GM12874 (cell line): ENCODE results near the gene MRFAP1L1.

ENCODE experiments used
- CTCF ChIP-seq: IDR thresholded peaks from 2 replicates; pipeline ENCODE4 v1.5.1; 2011; ENCODE audit warnings: low read depth, mild to moderate bottlenecking, control low read depth, low read length, moderate library complexity; ENCODE audit not compliant: insufficient read depth

Gene MRFAP1L1

GRCh38 chr4:6663596-6664393 is 45.9 kb downstream of the MRFAP1L1 start:
- TF ChIP-seq CTCF = no peak

- TF ChIP-seq CTCF = no peak
Observed at GRCh38 chr4:6662591-6662990, 47.1 kb downstream of the MRFAP1L1 start.

GRCh38 chr4:6660430-6660829 is 49.2 kb downstream of the MRFAP1L1 start:
- no peak for TF ChIP-seq CTCF

GRCh38 chr4:6659897-6660296 is 49.8 kb downstream of the MRFAP1L1 start:
- TF ChIP-seq CTCF = no peak

- TF ChIP-seq CTCF = no peak
Observed at GRCh38 chr4:6658597-6659075, 51.0 kb downstream of the MRFAP1L1 start.

GRCh38 chr4:6658209-6658595 is 51.5 kb downstream of the MRFAP1L1 start:
- TF ChIP-seq CTCF = no peak
